ENCODE data around the gene CACNA1C. TPM values are rescaled to one million over a fixed set of nuclear protein-coding genes. Genes with fewer than 3 reads are reported as not detected.

CACNA1C gene
- total and polyA plus RNA-seq, 2 of the 4 experiments (the other 2 are of a cell fraction): 1.6 to 2.6 TPM

DNA sequence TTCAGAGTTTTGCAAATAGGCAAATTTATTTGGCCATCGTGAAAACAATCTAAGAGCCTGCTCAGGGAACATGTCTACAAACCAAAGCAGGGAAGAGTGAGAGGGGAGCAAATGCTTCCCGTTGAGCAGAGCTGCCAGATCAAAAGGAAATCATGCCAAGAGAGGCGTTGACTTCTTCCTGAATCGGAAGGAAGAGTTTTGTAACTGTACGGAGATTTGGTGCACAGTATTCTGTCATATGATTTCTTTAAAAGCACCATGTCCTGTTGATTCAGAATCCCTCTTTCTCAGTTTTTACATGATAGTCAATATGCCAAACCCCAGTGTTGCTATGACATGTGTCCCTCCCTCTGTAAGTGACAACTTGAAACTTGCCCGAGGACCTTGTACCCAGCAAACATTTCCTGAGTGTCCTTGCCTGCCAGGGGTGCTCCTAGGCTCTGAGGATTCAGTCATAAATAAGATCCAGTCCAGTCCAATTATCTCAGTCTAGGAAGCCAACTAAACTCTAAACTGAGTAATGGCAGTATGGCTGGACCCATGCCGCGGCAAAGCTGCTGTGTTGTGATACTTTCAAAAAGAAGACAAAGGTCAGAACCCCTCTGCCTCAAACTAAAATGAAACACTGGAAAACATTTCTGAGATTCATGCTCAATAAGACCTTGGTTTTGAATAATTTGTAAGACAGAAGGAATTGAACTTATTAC, 441.9 kb downstream of the CACNA1C start:
- no peak overlapping the region for H3K27ac ChIP-seq (ENCODE audit: insufficient read depth, low read length)
- no peak overlapping the region for H3K14ac ChIP-seq (replicated peaks; ENCODE audit: low read depth, low read length)
- ATAC-seq (ENCODE audit: low read depth) (no peak), DNase-seq (no peak)
- no peaks in the 10 kb centered on the region for H3K9me3 ChIP-seq (ENCODE audit: control insufficient read depth, insufficient read depth, low read length)
- in situ Hi-C loops (cut with MboI; ENCODE audit: low sequenced_read_pairs) (no loop called here), dilution Hi-C loops (cut with HindIII; ENCODE audit: low sequenced_read_pairs, unreplicated experiment) (no loop called here), intact Hi-C loops (cut with micrococcal nuclease) (no loop called here)
- no peak overlapping the region for H3K18ac ChIP-seq (ENCODE audit: low read depth, low read length)
- no peaks in the 10 kb centered on the region for H3K4me1 ChIP-seq (ENCODE audit: control insufficient read depth, insufficient read depth, low read length)
- H2BK20ac ChIP-seq (ENCODE audit: low read depth, low read length): no peak overlapping the region
- no peak overlapping the region for H3K4me3 ChIP-seq (ENCODE audit: insufficient read depth, low read depth, low read length)
- no peak overlapping the region for H2BK15ac ChIP-seq (ENCODE audit: low read depth, low read length)
- no peak overlapping the region for H2BK5ac ChIP-seq (ENCODE audit: low read depth, low read length, poor library complexity, severe bottlenecking)
- TF ChIP-seq MAZ (IDR thresholded peaks at IDR 0.05; ENCODE audit: borderline replicate concordance, low read depth, low read length) (no peak), NFE2L2 (IDR thresholded peaks at IDR 0.05; ENCODE audit: low read depth, low read length) (no peak)
- CTCF ChIA-PET: no interaction called here
- H3K36me3 ChIP-seq (ENCODE audit: control insufficient read depth, insufficient read depth, low read length): peaks cover 6% of the 10 kb centered on the region; the same call in 1 of the 2 replicates
- H3K4me2 ChIP-seq (ENCODE audit: low read depth, low read length): no peak overlapping the region
- H2AK5ac ChIP-seq (ENCODE audit: low read depth, low read length): no peak overlapping the region
- H4K8ac ChIP-seq (ENCODE audit: low read depth in 2 of 2, low read length in 2 of 2): no peak overlapping the region
- no peak overlapping the region for H2AK9ac ChIP-seq (replicated peaks; ENCODE audit: low read depth, low read length, poor library complexity)
- H3K23ac ChIP-seq (ENCODE audit: low read depth, low read length): no peak overlapping the region
- no peak overlapping the region for H4K5ac ChIP-seq (ENCODE audit: low read depth, low read length)
- no peak overlapping the region for H2AFZ ChIP-seq (replicated peaks; ENCODE audit: low read length, poor library complexity)
- POLR2A ChIA-PET (ENCODE audit: unreplicated experiment): no interaction called here
- no peaks in the 10 kb centered on the region; the same call in 1 of the 2 replicates for H3K9me1 ChIP-seq (ENCODE audit: insufficient read depth, low read length)
- no peak overlapping the region for H3K9ac ChIP-seq (ENCODE audit: low read depth, low read length)
- no peak overlapping the region for H3K56ac ChIP-seq (ENCODE audit: extremely low read depth, insufficient read depth, low read length)
- H3K27me3 ChIP-seq (ENCODE audit: control insufficient read depth, insufficient read depth, low read length): peaks cover 9% of the 10 kb centered on the region
- WGBS, 2 experiments (ENCODE audit: extremely low coverage in 2 of 2, insufficient read length in 1 of 2): 38% methylated on average over 1 of the region's 8 CpGs; no CpG with 5 or more reads in 1 of the 2 experiments
- no peak overlapping the region for H4K91ac ChIP-seq (ENCODE audit: insufficient read depth, low read depth, low read length)
- H3K79me1 ChIP-seq (ENCODE audit: low read depth in 1 of 2, low read length in 2 of 2): no peaks in the 10 kb centered on the region
- no peak overlapping the region for H2BK120ac ChIP-seq (ENCODE audit: low read depth, low read length)
- no peak overlapping the region for H3K4ac ChIP-seq (ENCODE audit: low read depth, low read length)
- no peaks in the 10 kb centered on the region for H4K20me1 ChIP-seq (ENCODE audit: insufficient read depth, low read length)
- BruUV-seq (replicated peaks): no TSS peak

Data from IMR-90 (cell line).